GM19351 (cell line): ENCODE data around the gene STAP2.
"Not testable (repeated sequence)": the region's sequence is repeated elsewhere in the genome, so short reads cannot be mapped to it uniquely, and the experiment has no call there.

Experiments used
- ATAC-seq: cut with Tn5 transposase; IDR thresholded peaks from one replicate; pipeline ENCODE4 v1.9.1; 2021; ENCODE audit warnings: mild to moderate bottlenecking, moderate library complexity; ENCODE audit not compliant: unreplicated experiment

Gene STAP2

GRCh38 chr19:4303819-4304537, 34.6 kb downstream of the STAP2 start:
- ATAC-seq = no peak

DNA sequence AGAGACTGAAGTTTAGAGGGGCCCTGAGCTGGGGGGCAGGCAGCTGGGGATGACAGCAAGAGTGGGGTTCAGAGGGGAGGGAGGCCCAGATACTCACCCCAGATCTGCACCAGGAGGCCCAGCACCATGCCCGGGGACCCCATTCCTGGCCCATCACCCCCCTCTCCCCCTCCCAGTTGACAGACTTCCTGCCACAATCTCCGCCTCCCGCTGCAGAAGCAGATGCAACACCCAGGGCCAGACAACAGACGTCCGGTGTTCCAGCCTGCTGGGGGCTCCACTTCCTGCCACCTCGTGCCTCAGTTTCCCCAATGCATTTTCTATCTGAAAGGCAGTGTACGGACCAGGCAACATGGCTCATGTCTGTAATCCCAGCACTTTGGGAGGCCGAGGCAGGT, 36.4 kb downstream of the STAP2 start, which contains the start of gene TMIGD2:
Gene TMIGD2 (minus strand): TSS at position 147 of the 398 bp plus-strand sequence. CDS start 4 bp downstream, at position 143.
- no peak for ATAC-seq

DNA sequence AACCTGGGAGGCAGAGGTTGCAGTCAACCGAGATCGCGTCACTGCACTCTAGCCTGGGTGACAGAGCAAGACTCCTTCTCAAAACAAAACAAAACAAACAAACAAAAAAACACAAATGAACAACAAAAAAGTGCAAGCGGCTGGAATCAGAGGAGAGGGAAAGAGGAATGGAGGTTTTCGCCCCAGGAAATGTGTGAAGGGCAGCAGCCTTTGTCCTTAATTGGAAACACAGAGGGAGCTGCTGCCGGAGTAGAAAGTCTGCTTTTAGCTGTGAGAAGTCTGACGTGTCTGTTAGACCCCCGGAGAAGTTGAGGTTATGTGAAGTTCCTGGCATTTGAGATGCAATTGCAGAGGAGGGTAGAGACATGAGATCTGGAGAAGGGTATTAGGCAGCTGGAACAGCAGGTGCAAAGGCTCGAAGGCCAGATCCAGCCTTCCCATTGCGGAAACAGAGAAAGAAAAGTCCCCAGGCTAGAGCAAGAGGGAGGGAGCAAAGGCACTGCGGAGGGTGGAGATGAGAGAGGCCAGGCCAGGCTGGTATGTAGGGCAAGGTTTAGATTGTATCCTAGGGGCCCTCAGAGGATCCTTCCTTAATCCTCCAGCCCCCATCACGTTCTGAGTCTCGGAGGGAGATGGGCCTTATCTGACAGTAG, 36.9 kb downstream of the STAP2 start:
- ATAC-seq = no peak

DNA sequence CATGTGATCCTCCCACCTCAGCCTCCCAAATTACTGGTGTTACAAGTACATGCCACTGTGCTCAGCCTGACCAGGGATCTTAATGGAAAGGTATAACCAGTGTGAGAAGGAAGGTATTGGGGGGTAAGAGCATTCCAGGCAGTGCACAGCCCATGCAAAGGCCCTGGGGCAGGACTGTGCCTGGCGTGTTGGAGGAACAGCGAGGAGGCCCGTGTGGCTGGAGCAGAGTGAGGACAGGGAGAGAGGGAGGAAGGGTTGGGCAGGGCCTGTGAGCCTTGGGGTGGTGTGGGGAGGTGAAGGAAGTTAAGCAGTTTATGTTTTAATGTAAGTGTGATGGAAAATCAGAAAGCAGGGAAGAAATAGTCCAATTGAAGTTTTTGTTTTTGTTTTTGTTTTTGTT, 38.0 kb downstream of the STAP2 start:
- no peak for ATAC-seq

- no peak for ATAC-seq
Measured at GRCh38 chr19:4298810-4299550, 39.6 kb downstream of the STAP2 start.

- no peak for ATAC-seq
Measured at GRCh38 chr19:4297901-4298809, 40.5 kb downstream of the STAP2 start.

GRCh38 chr19:4295972-4296771, 42.5 kb downstream of the STAP2 start:
- no peak for ATAC-seq

DNA sequence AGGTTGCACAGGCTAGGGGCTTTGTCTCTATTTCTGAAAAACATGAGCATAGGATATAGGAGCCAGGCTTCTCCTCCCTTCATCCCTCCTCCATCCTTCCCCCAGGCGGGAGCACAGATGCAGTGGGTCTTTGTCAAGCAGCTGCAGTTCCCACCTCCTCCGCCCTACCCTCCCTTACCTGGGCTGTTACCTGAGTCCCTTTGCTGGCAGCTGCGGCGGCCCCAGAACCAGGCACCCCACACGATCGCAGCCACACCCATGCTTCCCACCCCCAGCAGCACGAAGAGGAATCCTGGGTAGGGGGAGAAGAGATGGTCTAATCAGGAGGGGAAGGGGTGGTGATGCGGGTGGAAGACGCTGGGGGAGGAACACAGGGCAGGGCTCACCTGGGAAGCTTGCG, 44.2 kb downstream of the STAP2 start:
- no peak for ATAC-seq

- ATAC-seq = no peak
Measured at GRCh38 chr19:4292515-4292914, 46.1 kb downstream of the STAP2 start.

- ATAC-seq = no peak
Measured at GRCh38 chr19:4291184-4291732, 47.4 kb downstream of the STAP2 start.

DNA sequence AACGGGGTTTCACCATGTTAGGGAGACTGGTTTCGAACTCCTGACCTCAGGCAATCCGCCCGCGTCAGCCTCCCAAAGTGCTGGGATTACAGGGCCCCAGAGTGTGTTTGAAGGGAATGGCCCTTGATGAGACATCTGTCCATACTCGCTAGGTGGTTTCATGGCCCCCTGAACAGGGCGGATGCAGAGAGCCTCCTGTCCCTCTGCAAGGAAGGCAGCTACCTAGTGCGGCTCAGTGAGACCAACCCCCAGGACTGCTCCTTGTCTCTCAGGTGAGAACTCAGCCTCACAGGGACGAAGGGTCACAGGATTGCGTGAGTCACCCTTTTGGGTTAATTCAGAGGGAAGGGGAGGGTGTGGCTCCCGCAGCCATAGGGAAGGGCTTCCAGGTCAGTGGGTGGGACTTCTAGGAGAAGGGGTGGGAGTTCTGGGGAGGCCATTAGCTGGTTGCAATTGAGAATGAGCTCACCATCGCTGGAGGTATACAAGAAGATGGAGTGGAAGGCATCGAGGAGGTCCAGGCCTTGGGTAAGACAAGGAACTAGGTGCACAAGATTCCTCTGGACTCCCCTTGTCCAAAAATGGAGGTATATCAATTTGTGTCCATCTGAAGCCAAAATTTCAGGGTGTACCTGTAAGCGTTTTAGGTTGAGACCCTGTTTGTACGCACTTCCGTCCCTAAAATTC, 50.4 kb downstream of the STAP2 start:
- ATAC-seq = no peak

DNA sequence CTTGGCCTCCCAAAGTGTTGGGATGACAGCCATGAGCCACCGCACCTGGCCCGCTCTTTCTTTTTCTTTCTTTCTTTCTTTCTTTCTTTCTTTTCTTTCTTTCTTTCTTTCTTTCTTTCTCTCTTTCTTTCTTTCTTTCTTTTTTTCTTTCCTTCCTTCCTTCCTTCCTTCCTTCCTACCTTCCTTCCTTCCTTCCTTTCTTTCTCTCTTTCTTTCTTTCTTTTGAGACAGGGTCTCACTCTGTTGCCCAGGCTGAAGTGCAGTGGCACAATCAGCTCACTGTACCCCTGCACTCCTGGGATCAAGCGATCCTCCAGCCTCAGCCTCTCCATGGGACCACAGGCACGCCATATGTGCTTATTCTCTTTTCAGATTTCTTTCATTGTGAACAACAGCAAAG, 52.5 kb downstream of the STAP2 start:
- ATAC-seq = not testable (repeated sequence)

- ATAC-seq = no peak
Measured at GRCh38 chr19:4284974-4285373, 53.7 kb downstream of the STAP2 start.

DNA sequence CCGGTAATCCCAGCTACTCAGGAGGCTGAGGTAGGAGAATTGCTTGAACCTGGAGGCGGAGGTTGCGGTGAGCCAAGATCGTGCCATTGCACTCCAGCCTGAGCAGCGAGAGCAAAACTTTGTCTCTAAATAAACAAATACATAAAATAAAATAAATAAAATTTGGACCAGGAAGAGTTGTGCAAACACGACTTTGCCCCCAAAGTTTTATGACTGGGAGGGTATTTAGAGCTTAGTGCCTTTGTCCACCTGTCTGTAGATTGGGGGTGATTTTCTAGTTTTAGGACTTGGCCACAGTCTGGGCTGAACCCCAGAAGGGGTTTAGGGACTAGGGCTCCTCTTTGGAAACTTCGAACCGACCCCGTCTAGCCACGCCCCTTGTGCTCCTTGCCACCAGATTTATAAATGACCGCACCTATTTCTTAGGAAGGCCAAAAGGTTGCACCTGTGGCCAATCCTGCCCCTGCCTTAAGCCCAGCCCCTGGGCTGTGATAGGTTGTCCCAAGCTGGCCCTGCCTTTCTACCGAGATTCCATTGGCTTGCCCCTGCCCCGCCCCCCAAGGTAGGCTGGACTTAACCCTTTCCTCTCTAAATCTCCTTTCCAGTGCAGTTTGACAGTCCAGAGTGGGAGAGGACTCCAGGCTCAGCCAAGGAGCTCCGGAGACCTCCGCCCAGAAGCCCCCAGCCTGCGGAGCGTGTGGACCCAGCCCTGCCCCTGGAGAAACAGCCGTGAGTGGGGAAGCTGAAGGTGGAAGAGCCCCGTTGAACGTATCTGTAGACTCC, 54.3 kb downstream of the STAP2 start:
- ATAC-seq = no peak

DNA sequence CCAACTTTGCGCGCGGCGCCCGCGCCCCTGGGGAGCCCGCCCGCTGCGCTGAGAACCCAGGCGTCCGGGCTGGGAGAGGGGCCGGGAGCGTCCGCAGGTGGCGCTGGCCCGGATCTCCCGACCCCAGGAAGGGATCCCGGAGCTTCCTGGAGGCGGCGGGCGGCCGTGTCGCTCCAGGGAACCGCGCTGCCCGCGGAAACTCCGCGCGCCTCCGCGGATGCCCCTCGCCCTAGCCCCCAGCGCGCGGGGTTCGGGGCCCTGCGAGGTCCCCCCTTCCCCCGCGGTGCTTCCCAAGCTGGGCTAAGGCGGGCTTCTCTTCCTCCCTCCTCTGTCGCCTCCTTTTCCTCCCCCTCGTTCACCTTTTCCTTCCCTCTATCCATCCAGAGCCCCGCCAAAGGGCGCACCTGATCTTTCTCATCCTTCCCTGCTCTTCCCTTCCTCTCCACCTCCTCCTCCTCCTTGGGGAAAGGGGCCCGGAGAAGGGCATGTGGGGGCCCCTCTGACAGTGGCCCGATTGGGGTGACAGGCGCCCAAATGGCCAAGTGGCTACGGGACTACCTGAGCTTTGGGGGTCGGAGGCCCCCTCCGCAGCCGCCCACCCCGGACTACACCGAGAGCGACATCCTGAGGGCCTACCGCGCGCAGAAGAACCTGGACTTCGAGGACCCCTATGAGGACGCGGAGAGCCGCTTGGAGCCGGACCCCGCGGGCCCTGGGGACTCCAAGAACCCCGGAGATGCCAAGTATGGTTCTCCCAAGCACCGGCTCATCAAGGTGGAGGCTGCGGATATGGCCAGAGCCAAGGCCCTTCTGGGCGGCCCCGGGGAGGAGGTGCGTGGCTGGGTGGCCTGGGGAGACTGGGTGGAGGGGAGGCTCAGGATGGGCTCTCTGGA, 58.9 kb downstream of the STAP2 start:
- no peak for ATAC-seq

GRCh38 chr19:4279267-4279529, 59.4 kb downstream of the STAP2 start:
- ATAC-seq = no peak

DNA sequence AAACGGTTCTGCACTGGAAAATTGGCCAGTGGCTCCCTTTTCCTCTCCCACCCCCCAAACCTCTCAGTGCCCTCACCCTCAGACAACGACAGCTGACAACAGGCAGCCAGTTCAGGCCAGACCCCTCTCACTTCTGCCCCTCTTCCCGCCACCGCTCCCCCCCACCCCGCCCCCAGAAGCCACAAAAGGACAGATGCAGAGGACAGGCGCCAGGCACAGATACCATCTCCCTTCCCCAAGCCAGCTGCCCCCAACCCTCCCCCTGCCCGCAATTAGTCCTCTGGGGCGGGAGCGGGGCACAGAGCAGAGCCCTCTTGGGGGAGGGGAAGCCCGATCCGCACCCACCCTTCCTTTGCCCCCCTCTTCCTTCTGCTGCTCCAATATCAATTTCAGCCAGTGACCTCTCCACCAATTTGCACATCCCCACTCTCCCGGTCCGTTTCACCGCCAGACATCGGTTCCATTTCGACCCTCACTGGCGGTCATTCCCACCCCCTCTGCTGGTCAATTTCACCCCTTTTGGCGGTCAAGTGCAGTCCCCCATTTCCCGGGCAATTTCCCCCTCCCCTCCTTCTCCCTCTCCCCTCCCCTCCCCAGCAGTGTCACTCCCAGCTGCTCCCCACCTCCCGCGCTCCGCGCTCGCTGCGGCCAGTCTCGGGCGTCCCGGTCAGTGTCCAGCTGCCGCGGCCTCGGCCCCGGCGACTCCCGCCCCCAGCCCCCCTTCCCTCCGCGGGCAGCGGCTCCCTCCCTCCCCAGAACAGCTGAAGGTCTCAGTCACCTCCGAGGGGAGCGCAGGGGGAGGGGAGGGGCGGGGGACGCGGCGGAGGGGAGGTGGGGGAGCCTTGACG, 60.0 kb downstream of the STAP2 start, which contains the start of gene SHD:
Gene SHD (plus strand): TSS at position 848 of the 848 bp plus-strand sequence. CDS start 798 bp downstream, outside the sequence.
- ATAC-seq = no peak
